Prostate gland (tissue), 2 donors: Measurements from ENCODE around the gene ZDHHC4. TPM values are rescaled to one million over a fixed set of nuclear protein-coding genes. Genes with fewer than 3 reads are reported as not detected.

Experiments
- DNase-seq: peaks from one replicate; pipeline ENCODE4 v3.0.0-alpha.2; 2019; ENCODE audit warnings: low spot score
- H3K27ac ChIP-seq, 2 donors: fragments of 200-600 bp; sonication (generic); 2 replicates each; pipeline ENCODE4 v1.5.1; 2017 to 2019
- H3K27me3 ChIP-seq: fragments of 200-600 bp; sonication (generic); replicated peaks from 2 replicates; pipeline ENCODE4 v1.5.1; 2019; ENCODE audit not compliant: insufficient read depth
- H3K36me3 ChIP-seq, 2 donors: fragments of 200-600 bp; sonication (generic); 1 replicate in 1 of 2; 2 replicates in 1 of 2; pipeline versions ENCODE4 v1.5.1 to v1.8.1; 2017 to 2019
- H3K4me1 ChIP-seq: fragments of 200-600 bp; sonication (generic); replicated peaks from 2 replicates; pipeline ENCODE4 v1.5.1; 2019
- H3K4me3 ChIP-seq, 2 donors: fragments of 200-600 bp; sonication (generic); 2 replicates each; pipeline ENCODE4 v1.5.1; 2017 to 2019
- H3K9me3 ChIP-seq: fragments of 200-600 bp; sonication (generic); 2 replicates; pipeline ENCODE4 v1.5.1; 2017
- CTCF ChIP-seq, 4 experiments: fragments of 200-600 bp in 2 of 4; fragments of 450-650 bp in 2 of 4; sonication (generic) in 2 of 4; IDR thresholded peaks; 1 replicate in 3 of 4; 2 replicates in 1 of 4; pipeline ENCODE4 v1.5.1; 2016 to 2019; ENCODE audit warnings: antibody characterized with exemption in 4 of 4, mild to moderate bottlenecking in 2 of 4, moderate library complexity in 2 of 4
- POLR2A ChIP-seq: fragments of 450-650 bp; IDR thresholded peaks from one replicate; pipeline ENCODE4 v1.6.1; 2016; ENCODE audit warnings: antibody characterized with exemption, mild to moderate bottlenecking
- POLR2AphosphoS5 ChIP-seq: sonication (generic); formaldehyde crosslinking; IDR thresholded peaks from one replicate; pipeline ENCODE4 v1.6.1; 2017; ENCODE audit warnings: antibody characterized with exemption
- WGBS: methylation state at CpG from one replicate; pipeline ENCODE4 v1.1.5; 2018; 5-methylcytosine and 5-hydroxymethylcytosine counted together
- intact Hi-C: fragments of 100-400 bp; cut with DNase I; formaldehyde crosslinking; loops from one replicate; pipeline ENCODE4 v1.14.2; 2022
- total RNA-seq, 2 donors: library from RNA; depleted of rRNA; stranded (reverse); fragments of >200 nt; gene quantifications; one replicate each; pipeline ENCODE4 v1.1.0, GENCODE V29; 2016

Gene ZDHHC4
- total RNA-seq, 2 donors from 2014 or later: 69.9 to 73.3 TPM

GRCh38 chr7:6636741-6637543 lies 59.7 kb downstream of the ZDHHC4 start, which contains the start of gene ZNF316:
ZNF316 (plus strand) TSS chr7:6637318; CDS start chr7:6642410, 5,092 bp downstream.
- intact Hi-C loops: loop anchor here (5.0 kb wide), 1 partner anchor 70 kb away; the partner anchor contains the start of gene ZNF12
- peak within 1 kb of the TSS; percentile 86 to 97 for H3K4me3 ChIP-seq
- WGBS: 3% methylated on average over 22 of the region's 104 CpGs
- peaks cover 6% of the 10 kb centered on the region for H3K4me1 ChIP-seq
- no peaks in the 10 kb centered on the region for H3K9me3 ChIP-seq
- peak; percentile 29 for DNase-seq
- peaks cover 0 to 4% of the 10 kb centered on the region in 2 donors for H3K36me3 ChIP-seq
- TF ChIP-seq POLR2AphosphoS5: no peak
- peak; percentile 53 for TF ChIP-seq POLR2A
- no peak for TF ChIP-seq CTCF (IDR thresholded peaks at IDR 0.05)
- peak within 1 kb of the TSS; percentile 80 to 84 for H3K27ac ChIP-seq
- no peaks in the 10 kb centered on the region for H3K27me3 ChIP-seq

GRCh38 chr7:6637544-6638229 lies 60.4 kb downstream of the ZDHHC4 start:
- Histone ChIP-seq H3K27me3 (no peaks in the 10 kb centered on the region), H3K9me3 (no peaks in the 10 kb centered on the region), H3K4me1 (peaks cover 6% of the 10 kb centered on the region), H3K36me3 (peaks cover 0 to 11% of the 10 kb centered on the region in 2 donors), H3K27ac (peak overlapping the region in 1 of 2 donors; percentile 39), H3K4me3 (peak overlapping the region; percentile 86 to 97)
- DNase-seq: no peak
- intact Hi-C loops: loop anchor here (5.0 kb wide), 1 partner anchor 70 kb away; the partner anchor contains the start of gene ZNF12
- TF ChIP-seq POLR2A: no peak
- no peak for TF ChIP-seq POLR2AphosphoS5
- TF ChIP-seq CTCF (IDR thresholded peaks at IDR 0.05): peak in 1 of 4 experiments; percentile 45
- 2% methylated on average over 24 of the region's 60 CpGs for WGBS

Other genes starting within 250 kb of the ZDHHC4 start
- gene FAM220A, start 228.5 kb upstream of the ZDHHC4 start, total RNA-seq: 10 to 100 TPM; 15.0 to 26.6 TPM
- gene RAC1, start 202.9 kb upstream of the ZDHHC4 start, total RNA-seq: 100 to 1,000 TPM; 175 to 180 TPM
- gene DAGLB, start 129.5 kb upstream of the ZDHHC4 start, total RNA-seq: 10 to 100 TPM in 1 of 2 donors, 1 to 10 TPM in 1; 9.7 to 20.4 TPM
- gene KDELR2, start 93.3 kb upstream of the ZDHHC4 start, total RNA-seq: 100 to 1,000 TPM in 1 of 2 donors, 10 to 100 TPM in 1; 75.2 to 117 TPM
- 1 to 10 TPM in 1 of 2 donors, under 1 TPM in 1; 0.73 to 2.6 TPM for gene GRID2IP, start 26.0 kb upstream of the ZDHHC4 start, total RNA-seq
- gene INTS15, start 12.6 kb downstream of the ZDHHC4 start, total RNA-seq: 10 to 100 TPM; 38.3 to 38.7 TPM
- gene ZNF853, start 38.2 kb downstream of the ZDHHC4 start, total RNA-seq: 10 to 100 TPM; 16.5 to 17.2 TPM
- 10 to 100 TPM; 39.2 to 53.8 TPM for gene ZNF316, start 59.9 kb downstream of the ZDHHC4 start, total RNA-seq
- gene ZNF12, start 129.5 kb downstream of the ZDHHC4 start, total RNA-seq: 10 to 100 TPM; 22.1 to 24.1 TPM
- gene RSPH10B2, start 176.6 kb downstream of the ZDHHC4 start, total RNA-seq: 10 to 100 TPM in 1 of 2 donors, not detected in 1; 14.6 TPM
- gene CCZ1B, start 248.8 kb downstream of the ZDHHC4 start, total RNA-seq: 10 to 100 TPM; 22.7 to 38.1 TPM